GM20431 (cell line): ENCODE measurements around the gene ST6GALNAC4.
"Not testable (repeated sequence)": the region's sequence is repeated elsewhere in the genome, so short reads cannot be mapped to it uniquely, and the experiment has no call there.

Experiments used
- in situ Hi-C: fragments of 300-500 bp; cut with MseI, MboI; formaldehyde crosslinking; loops from one replicate; pipeline ENCODE4 v1.15.0; 2020; ENCODE audit warnings: low sequenced_read_pairs; ENCODE audit not compliant: unreplicated experiment

Gene ST6GALNAC4

DNA sequence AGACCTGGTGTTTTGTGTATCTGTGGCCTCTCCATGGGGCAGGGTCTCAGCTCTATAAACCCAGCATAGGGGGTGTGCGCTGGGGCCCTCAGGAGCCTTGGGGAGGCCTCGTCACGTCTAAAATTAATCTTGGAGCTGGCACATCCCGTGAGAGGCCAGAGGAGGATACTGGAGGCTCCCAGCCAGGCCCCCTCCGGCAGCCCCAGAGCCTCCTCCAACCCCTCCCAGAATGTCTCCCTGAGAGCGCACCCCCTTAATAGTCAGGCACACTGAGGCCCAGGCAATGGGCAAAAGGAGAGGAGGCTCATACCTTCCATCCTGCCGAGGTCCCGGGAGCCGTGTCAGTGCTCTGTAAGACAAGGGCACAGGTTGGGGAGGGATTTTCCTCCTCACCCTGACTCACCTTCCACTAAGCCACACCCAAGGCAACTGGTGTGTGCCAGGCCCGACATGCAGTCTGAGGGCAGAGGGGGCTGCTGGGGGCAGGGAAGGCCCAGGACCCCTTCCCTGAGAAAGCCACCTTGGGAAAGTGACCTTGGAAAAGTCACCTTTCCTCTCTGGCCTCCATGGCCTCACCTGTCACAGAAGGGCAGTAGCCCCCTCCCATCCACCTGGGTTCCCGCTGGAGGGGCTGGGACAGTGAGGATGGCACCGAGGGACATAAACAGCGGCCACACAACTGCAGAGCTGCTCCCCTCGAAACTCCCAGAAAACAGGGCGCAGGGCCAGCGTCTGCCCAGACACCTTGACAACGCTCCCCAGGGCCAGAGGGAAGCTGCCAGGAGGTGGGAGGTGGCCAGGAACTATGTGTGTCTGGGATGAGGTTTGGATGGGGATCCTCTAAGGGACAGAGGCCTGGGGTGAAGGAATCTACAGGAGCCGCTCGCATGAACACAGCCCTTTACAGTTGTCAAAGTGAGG is 42.3 kb downstream of the ST6GALNAC4 start:
- in situ Hi-C loops = no loop called here

DNA sequence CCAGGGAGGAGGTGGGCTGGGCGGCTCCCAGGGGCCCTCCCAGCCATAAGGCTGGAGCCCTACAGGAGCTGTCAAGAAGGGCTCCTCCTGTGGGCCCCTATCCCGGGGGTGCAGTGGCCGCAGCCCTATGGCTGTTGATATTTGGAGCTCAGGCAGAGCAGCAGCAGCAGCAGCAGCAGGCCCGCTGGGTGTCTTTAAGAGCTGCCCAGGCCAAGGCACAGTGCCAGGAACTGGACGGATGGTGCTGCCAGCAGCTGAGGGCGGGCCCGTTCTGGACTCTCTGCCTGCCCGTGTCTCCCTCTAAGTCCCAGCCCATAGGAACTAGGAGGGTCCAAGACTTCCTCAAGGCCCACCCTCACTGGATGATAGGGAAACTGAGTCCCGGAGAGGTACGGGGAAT is 43.0 kb downstream of the ST6GALNAC4 start:
- in situ Hi-C loops = no loop called here

- in situ Hi-C loops = no loop called here
Measured at GRCh38 chr9:127873223-127873691, 43.6 kb downstream of the ST6GALNAC4 start.

GRCh38 chr9:127872369-127873222 is 44.2 kb downstream of the ST6GALNAC4 start:
- in situ Hi-C loops = no loop called here

- in situ Hi-C loops = no loop called here
Measured at GRCh38 chr9:127871531-127871930, 45.3 kb downstream of the ST6GALNAC4 start.

DNA sequence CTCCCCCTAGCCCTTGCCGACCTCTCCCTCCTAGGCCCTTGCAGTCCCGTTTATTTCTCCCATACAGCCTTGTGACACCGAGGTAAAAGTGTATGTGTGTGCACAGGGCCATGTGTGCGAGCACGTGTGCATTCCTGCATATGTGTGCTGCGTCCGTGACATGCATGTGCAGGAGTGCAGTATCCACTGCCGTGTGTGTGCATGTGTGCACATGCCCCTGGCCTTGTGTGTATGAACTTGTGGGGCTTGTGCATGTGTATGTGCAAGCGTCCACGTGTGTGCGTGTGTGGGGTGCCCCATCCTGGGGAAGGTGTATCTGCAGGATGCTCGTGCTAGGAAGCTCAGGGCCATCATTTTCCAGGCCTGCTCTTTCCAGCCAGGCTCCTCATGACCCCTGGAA is 46.0 kb downstream of the ST6GALNAC4 start:
- in situ Hi-C loops = no loop called here

DNA sequence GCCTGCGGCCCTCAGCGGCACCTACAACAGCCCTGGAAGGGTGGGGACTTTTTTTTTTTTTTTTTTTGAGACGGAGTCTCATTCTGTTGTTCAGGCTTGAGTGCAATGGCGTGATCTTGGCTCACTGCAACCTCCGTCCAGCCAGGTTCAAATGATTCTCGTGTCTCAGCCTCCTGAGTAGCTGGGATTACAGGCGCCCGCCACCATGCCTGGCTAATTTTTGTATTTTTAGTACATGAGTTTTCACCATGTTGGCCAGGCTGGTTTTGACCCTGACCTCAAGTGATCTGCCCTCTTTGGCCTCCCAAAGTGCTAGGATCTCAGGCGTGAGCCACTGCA is 46.7 kb downstream of the ST6GALNAC4 start:
- in situ Hi-C loops = not testable (repeated sequence)

DNA sequence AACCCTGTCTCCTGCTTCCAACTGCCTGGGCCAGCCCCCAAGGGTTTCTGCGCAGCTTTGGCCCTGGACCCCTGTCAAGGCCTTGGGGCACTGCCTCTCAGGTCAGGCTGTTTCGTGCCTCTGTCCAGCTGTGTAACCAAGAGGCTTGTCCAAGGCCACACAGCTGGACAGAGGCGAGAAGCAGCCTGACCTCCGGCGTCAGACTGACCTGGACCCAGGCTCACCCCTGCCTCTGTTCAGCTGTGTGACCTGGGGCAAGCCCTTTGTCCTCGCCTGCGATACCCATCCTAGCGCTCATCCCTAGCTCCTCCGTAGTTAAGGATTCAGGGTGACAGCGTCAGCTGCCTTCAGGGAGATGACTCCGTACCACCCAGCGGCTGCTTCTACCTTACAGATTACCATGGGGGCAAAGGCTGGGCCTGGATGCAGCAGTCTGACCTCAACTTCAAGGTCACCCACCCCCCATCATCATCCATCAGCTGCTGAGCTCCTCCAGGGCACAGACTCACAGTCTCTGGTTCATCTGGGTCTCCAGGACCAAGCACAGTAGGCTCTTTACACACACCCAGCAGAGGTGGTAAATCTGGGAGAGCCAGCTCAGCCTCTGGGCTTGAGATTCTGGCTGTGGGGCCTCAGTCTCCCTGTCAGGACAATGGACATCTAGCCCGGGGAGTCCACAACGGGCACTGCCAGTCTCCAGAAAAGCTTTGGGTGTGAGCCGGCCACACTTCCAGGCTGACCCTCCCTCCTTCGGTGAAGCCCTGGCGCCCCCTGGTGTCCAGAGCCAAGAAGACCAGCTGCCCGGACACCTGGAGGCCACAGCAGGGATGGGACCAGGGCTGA is 47.3 kb downstream of the ST6GALNAC4 start:
- in situ Hi-C loops = no loop called here

DNA sequence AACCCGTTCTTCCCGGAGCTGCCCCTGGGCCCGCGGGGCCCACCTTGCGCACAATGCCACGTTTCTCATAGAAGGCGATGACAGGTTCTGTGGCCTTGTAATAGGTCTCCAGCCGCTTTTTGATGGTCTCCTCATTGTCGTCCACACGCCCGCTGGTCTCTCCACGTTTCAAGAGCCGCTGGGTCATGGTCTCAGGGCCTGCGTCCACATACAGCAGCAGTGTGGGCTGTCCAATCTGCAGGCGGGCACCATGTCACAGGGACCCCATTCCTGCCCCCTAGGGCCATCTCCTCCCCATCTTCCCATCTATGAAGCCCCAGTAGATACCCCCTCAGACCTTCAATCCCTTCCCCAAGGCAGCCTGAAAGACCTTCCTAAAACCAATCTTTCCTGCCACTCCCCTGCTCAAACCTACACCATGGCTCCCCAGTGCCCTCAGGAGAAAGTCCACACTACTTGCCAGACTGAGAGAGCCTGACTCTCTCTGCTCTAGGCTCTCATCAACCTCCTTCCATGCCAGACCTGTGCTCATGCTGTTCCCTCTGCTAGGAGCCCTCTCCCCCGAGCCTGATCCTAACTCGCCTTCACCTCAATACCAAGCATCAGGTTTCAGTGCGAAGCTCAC is 48.5 kb downstream of the ST6GALNAC4 start:
- in situ Hi-C loops = no loop called here

DNA sequence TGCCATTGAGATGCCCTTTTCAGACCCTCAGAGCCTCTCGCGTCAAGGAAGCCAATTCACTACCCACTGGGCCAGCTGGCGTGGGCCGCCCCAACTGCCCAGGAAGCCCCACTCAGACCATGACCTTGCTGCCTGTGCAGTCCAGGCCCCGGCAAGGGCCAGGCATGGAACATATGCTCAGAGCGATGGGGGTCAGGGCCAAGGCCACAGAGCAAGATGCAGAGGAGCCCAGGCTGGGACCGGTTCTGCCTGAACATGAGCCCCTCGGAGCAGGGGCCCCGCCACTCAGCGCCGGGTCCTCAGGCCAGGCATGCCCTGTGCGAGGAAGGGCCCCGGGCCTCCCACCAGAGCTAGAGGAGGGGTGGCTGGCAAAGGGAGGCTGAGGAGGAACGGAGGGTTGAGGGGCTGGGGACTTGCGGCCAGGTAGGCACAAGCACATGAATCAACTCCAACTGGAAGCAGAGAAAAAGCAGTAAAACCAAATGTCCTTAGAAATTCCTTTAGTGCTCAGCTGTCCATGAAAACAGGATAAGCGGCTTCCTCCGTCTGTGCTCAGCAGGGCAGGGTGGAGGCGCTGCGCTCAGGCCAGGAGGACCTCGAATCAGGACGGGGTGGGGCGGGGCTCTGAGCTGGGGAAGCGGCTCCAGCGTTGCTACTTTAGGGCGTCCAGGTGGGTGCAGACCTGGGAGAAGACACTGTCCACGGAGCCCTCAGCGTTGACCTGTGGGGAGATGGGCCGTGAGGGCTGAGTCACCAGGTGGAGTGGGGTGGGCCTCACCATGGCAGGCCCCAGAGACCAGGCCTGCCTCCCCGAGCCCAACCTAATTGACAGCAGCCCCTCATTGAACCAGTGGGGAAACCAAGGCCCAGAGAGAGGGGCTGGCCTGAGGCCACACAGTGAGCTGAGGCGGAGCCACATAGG is 49.2 kb downstream of the ST6GALNAC4 start:
- in situ Hi-C loops = no loop called here

- in situ Hi-C loops = no loop called here
Measured at GRCh38 chr9:127866535-127866934, 50.3 kb downstream of the ST6GALNAC4 start.

- in situ Hi-C loops = no loop called here
Measured at GRCh38 chr9:127865645-127866464, 51.0 kb downstream of the ST6GALNAC4 start.

DNA sequence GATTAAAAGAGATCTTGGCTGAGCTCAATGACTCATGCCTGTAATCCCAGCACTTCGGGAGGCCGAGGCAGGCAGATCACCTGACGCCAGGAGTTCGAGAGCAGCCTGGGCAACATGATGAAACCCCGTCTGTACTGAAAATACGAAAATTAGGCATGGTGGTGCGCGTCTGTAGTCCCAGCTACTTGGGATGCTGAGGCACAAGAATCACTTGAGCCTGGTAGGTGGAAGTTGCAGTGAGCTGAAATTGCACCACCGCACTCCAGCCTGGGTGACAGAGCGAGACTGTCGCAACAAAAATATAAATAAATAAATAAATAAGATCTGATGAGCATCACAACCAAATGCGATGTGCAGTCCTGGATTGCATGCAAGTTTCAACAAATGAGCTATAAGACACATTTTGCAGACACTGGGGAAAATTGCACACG is 53.6 kb downstream of the ST6GALNAC4 start:
- in situ Hi-C loops = no loop called here

DNA sequence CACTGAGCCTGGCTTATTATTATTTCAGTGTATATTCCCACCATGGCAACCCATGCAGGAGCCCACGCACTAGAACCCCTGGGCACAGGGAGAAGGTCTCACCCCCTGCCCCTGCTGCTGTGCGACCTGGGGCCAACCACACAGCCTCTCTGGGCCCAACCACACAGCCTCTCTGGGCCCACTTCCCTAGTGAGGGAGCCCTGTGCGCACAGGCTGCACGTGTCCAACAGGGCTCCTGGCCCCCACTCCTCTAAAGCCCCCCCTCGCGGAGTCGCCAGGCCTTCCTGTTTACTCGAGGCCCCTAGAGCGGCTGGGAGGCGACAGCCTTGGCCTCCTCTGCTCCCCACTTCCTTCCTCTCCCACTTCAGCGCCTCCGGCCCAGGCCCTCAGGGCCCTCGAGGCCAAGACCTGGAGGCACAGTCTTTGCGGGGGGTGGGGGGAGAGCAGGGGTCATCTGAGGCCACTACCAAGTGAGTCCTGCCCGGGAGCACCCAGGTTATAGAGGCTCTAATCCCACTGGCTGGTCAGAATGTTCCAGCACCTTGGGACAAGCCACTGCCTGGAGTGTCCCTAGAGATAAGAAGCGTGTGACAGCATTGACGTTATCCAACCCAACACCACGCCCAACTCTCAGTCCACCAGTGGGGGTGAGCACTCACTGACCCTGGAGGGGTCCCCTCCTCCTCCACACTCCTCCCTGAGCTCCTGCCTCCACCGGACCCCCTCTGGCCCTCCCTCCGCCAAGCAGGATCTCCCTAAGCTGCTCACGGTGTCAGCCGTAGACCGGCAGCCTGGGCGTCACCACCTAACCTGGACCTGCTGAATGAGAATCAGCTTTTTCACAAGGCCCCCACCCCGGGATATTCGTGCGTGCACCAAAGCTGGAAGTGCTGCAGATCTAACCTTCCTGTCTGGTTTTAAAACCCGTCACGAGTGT is 54.5 kb downstream of the ST6GALNAC4 start:
- in situ Hi-C loops = no loop called here

- in situ Hi-C loops = no loop called here
Measured at GRCh38 chr9:127860779-127861178, 56.1 kb downstream of the ST6GALNAC4 start.

DNA sequence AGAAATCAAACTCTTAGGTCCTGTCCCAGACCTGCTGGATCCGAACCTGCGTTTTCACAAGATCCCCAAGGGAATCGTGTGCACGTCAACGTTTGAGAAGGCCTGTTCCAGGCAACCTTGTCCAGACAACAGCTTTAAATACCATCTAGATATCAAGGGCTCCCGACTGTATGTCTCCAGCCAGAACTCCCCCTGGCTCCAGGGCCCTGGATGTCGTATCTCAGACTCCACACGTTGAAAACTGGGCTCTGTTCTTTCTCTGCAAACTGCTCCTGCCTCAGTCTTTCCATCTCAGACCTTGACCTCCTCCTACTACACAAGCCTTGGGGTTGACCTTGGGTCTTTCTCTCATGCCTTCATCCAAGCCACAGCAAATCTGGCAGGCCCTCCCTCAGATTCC is 56.6 kb downstream of the ST6GALNAC4 start:
- in situ Hi-C loops = no loop called here

GRCh38 chr9:127858041-127858512 is 58.8 kb downstream of the ST6GALNAC4 start:
- in situ Hi-C loops = no loop called here
